CD4-positive, alpha-beta T cell (primary cell): Measurements from ENCODE around the gene TRAF3IP3. TPM values are rescaled to one million over a fixed set of nuclear protein-coding genes. Genes with fewer than 3 reads are reported as not detected.

ENCODE experiments used
- ATAC-seq: fragments of 200-7000 bp; cut with Tn5 transposase; one replicate; pipeline ENCODE4 v1.10.0; 2022; ENCODE audit warnings: mild to moderate bottlenecking; ENCODE audit not compliant: poor library complexity
- CTCF ChIA-PET: fragments of 350-600 bp; sonication (Branson Sonifier 250); formaldehyde crosslinking; loops from one replicate; lab custom pipeline; 2021; ENCODE audit warnings: antibody characterized with exemption, inconsistent platforms; lab: Charles Lee
- POLR2A ChIA-PET: fragments of 350-600 bp; sonication (Branson Sonifier 250); formaldehyde crosslinking; loops from one replicate; lab custom pipeline; 2021; ENCODE audit warnings: antibody characterized with exemption, inconsistent platforms; lab: Charles Lee
- DNase-seq, 14 experiments: peaks; one replicate each; pipeline ENCODE4 v3.0.0-alpha.2; 2013 to 2020; ENCODE audit warnings: mixed read lengths in 2 of 14
- H3K27ac ChIP-seq, 2 donors: one replicate each; pipeline versions ENCODE4 v1.5.1 to v1.7.0; 2013; ENCODE audit warnings: low read length in 2 of 2, low read depth in 1 of 2, mild to moderate bottlenecking in 1 of 2
- H3K27me3 ChIP-seq, 2 experiments: 1 replicate in 1 of 2; 2 replicates in 1 of 2; pipeline versions ENCODE4 v1.6.1 to v1.7.0; 2013; ENCODE audit warnings: low read length in 2 of 2, control low read depth in 1 of 2, mild to moderate bottlenecking in 1 of 2, moderate library complexity in 1 of 2; ENCODE audit not compliant: insufficient read depth in 2 of 2, control insufficient read depth in 1 of 2
- H3K36me3 ChIP-seq: one replicate; pipeline ENCODE4 v1.6.1; 2013; ENCODE audit warnings: low read length, control low read depth; ENCODE audit not compliant: insufficient read depth
- H3K4me1 ChIP-seq: one replicate; pipeline ENCODE4 v1.6.1; 2013; ENCODE audit warnings: low read length, control low read depth; ENCODE audit not compliant: insufficient read depth
- H3K4me3 ChIP-seq: one replicate; pipeline ENCODE4 v1.5.1; 2013; ENCODE audit warnings: mild to moderate bottlenecking, low read length, moderate library complexity
- H3K9me3 ChIP-seq, 2 experiments: 1 replicate in 1 of 2; 2 replicates in 1 of 2; pipeline versions ENCODE4 v1.6.1 to v1.7.0; 2013; ENCODE audit warnings: low read length in 2 of 2, mild to moderate bottlenecking in 2 of 2, control low read depth in 1 of 2, moderate library complexity in 1 of 2; ENCODE audit not compliant: control insufficient read depth in 1 of 2, insufficient read depth in 1 of 2
- H3K27ac Mint-ChIP-seq: one replicate; pipeline ENCODE4 v1.8.0; 2020; ENCODE audit warnings: mixed read lengths
- H3K27me3 Mint-ChIP-seq: one replicate; pipeline ENCODE4 v1.8.0; 2021; ENCODE audit warnings: mixed read lengths
- H3K36me3 Mint-ChIP-seq: one replicate; pipeline ENCODE4 v1.8.0; 2021; ENCODE audit warnings: low read depth, mixed read lengths
- H3K4me1 Mint-ChIP-seq: one replicate; pipeline ENCODE4 v1.8.0; 2021; ENCODE audit warnings: low read depth, mixed read lengths
- H3K4me3 Mint-ChIP-seq: one replicate; pipeline ENCODE4 v1.8.0; 2020; ENCODE audit warnings: mild to moderate bottlenecking, mixed read lengths
- H3K9me3 Mint-ChIP-seq: one replicate; pipeline ENCODE4 v1.8.0; 2020; ENCODE audit warnings: mixed read lengths
- CTCF ChIP-seq: fragments of 200-600 bp; IDR thresholded peaks from one replicate; pipeline ENCODE4 v1.8.0; 2022; ENCODE audit warnings: antibody characterized with exemption, mild to moderate bottlenecking
- intact Hi-C, 2 experiments: fragments of 100-400 bp; cut with DNase I in 1 of 2; cut with micrococcal nuclease in 1 of 2; formaldehyde crosslinking; loops; one replicate each; pipeline versions ENCODE4 v1.15.1 to v1.9.0; 2023 to 2025; cut with DNase I, micrococcal nuclease
- total RNA-seq, 174 experiments: library from RNA in 2 of 174; stranded (reverse) in 2 of 174; gene quantifications; one replicate each; pipeline ENCODE4 v1.2.3 and lab custom pipeline; 2021 to 2026

TRAF3IP3 gene
- total RNA-seq, 2 experiments from 2014 or later: 279 to 290 TPM

GRCh38 chr1:209732725-209733124 lies 23.1 kb upstream of the TRAF3IP3 start:
- H3K4me1 ChIP-seq: no peaks in the 10 kb centered on the region
- H3K27me3 ChIP-seq: no peaks in the 10 kb centered on the region
- CTCF ChIA-PET: no interaction called here
- H3K4me3 ChIP-seq: no peak overlapping the region
- H3K27me3 Mint-ChIP-seq: no peaks in the 10 kb centered on the region
- intact Hi-C loops: no loop called here
- no peak for ATAC-seq
- no peak for DNase-seq
- H3K27ac Mint-ChIP-seq: no peak overlapping the region
- no peaks in the 10 kb centered on the region for H3K36me3 Mint-ChIP-seq
- H3K27ac ChIP-seq: no peak overlapping the region
- no peaks in the 10 kb centered on the region for H3K9me3 Mint-ChIP-seq
- no peaks in the 10 kb centered on the region for H3K4me1 Mint-ChIP-seq
- no peak for TF ChIP-seq CTCF
- no peaks in the 10 kb centered on the region for H3K9me3 ChIP-seq
- POLR2A ChIA-PET: no interaction called here
- H3K36me3 ChIP-seq: no peaks in the 10 kb centered on the region
- H3K4me3 Mint-ChIP-seq: no peak overlapping the region

- ChIA-PET POLR2A (interaction anchor here (0.9 kb wide), 1 partner anchor 9 kb away, joined by 3 read pairs; no protein-coding TSS in a partner anchor), CTCF (no interaction called here)
- Mint-ChIP-seq H3K36me3 (no peaks in the 10 kb centered on the region), H3K4me3 (no peak overlapping the region), H3K4me1 (no peaks in the 10 kb centered on the region), H3K27ac (no peak overlapping the region), H3K27me3 (no peaks in the 10 kb centered on the region), H3K9me3 (no peaks in the 10 kb centered on the region)
- ATAC-seq (no peak), DNase-seq (peak in 2 of 14 experiments; percentile 52 to 63)
- no peak for TF ChIP-seq CTCF
- intact Hi-C loops: no loop called here
- Histone ChIP-seq H3K4me3 (no peak overlapping the region), H3K27ac (no peak overlapping the region), H3K9me3 (no peaks in the 10 kb centered on the region), H3K27me3 (no peaks in the 10 kb centered on the region), H3K4me1 (no peaks in the 10 kb centered on the region), H3K36me3 (no peaks in the 10 kb centered on the region)
Measured at GRCh38 chr1:209733409-209734192, 22.3 kb upstream of the TRAF3IP3 start.

- CTCF ChIA-PET: interaction anchor here (1.3 kb wide), 1 partner anchor 10 kb away, joined by 4 read pairs; no protein-coding TSS in a partner anchor
- no peaks in the 10 kb centered on the region for H3K36me3 Mint-ChIP-seq
Measured at GRCh38 chr1:209736490-209737117, 19.2 kb upstream of the TRAF3IP3 start.

More at GRCh38 chr1:209736490-209737117, 19.2 kb upstream of the TRAF3IP3 start:
- Histone ChIP-seq H3K4me1 (peaks cover under 1% of the 10 kb centered on the region), H3K36me3 (no peaks in the 10 kb centered on the region), H3K9me3 (no peaks in the 10 kb centered on the region), H3K4me3 (no peak overlapping the region), H3K27me3 (no peaks in the 10 kb centered on the region), H3K27ac (no peak overlapping the region)
- Mint-ChIP-seq H3K4me1 (peaks cover 5% of the 10 kb centered on the region), H3K9me3 (no peaks in the 10 kb centered on the region), H3K4me3 (no peak overlapping the region), H3K27ac (no peak overlapping the region), H3K27me3 (no peaks in the 10 kb centered on the region)
- intact Hi-C loops: no loop called here
- ATAC-seq: no peak
- TF ChIP-seq CTCF: no peak
- POLR2A ChIA-PET: interaction anchor here (0.8 to 1.4 kb wide), 2 partner anchors 9 to 33 kb away, joined by 3 to 4 read pairs; no protein-coding TSS in a partner anchor
- no peak for DNase-seq
